OCI-LY3 (cell line): Measurements from ENCODE around the gene SUSD1.

Experiments
- H2AFZ ChIP-seq: fragments of 200-600, 300-600 bp; shearing (Covaris generic); 2 replicates; pipeline ENCODE4 v1.6.0; 2014; ENCODE audit warnings: antibody characterized with exemption, low read depth, low read length
- H3K27ac ChIP-seq: fragments of 200-600, 300-600 bp; sonication (generic); 2 replicates; pipeline ENCODE4 v1.5.1; 2014; ENCODE audit warnings: mild to moderate bottlenecking, low read length, moderate library complexity, mixed read lengths
- H3K27me3 ChIP-seq: fragments of 200-600, 300-600 bp; sonication (generic); 2 replicates; pipeline ENCODE4 v1.6.1; 2014; ENCODE audit warnings: low read depth, low read length, mixed read lengths
- H3K36me3 ChIP-seq: fragments of 200-600, 300-600 bp; sonication (generic); replicated peaks from 2 replicates; pipeline ENCODE3; 2014; ENCODE audit warnings: low read depth, low read length, mixed read lengths
- H3K4me1 ChIP-seq: fragments of 300-600, 200-600 bp; sonication (generic); 2 replicates; pipeline ENCODE4 v1.6.1; 2014; ENCODE audit warnings: low read length, mixed read lengths
- H3K4me2 ChIP-seq: fragments of 200-600, 300-600 bp; sonication (generic); 2 replicates; pipeline ENCODE4 v1.6.1; 2014; ENCODE audit warnings: low read length, mixed read lengths
- H3K4me3 ChIP-seq: fragments of 300-600, 200-600 bp; sonication (generic); 2 replicates; pipeline ENCODE4 v1.5.1; 2014; ENCODE audit warnings: antibody characterized with exemption, mild to moderate bottlenecking, low read length, moderate library complexity
- H3K79me2 ChIP-seq: fragments of 300-600, 200-600 bp; shearing (Covaris generic); 2 replicates; pipeline ENCODE4 v1.6.1; 2014; ENCODE audit warnings: mild to moderate bottlenecking, low read length, mixed read lengths
- H3K9ac ChIP-seq: fragments of 300-600, 200-600 bp; shearing (Covaris generic); 2 replicates; pipeline ENCODE4 v1.6.0; 2014; ENCODE audit warnings: mild to moderate bottlenecking, low read length, moderate library complexity
- H3K9me3 ChIP-seq: fragments of 200-600, 300-600 bp; shearing (Covaris generic); 2 replicates; pipeline ENCODE4 v1.6.1; 2014; ENCODE audit warnings: low read length, mixed read lengths; ENCODE audit not compliant: insufficient read depth
- H4K20me1 ChIP-seq: fragments of 200-600, 300-600 bp; sonication (generic); 2 replicates; pipeline ENCODE4 v1.6.1; 2016; ENCODE audit warnings: low read length, mixed read lengths; ENCODE audit not compliant: insufficient read depth
- CTCF ChIP-seq: fragments of 200-600, 300-600 bp; sonication (generic); IDR thresholded peaks from 2 replicates; pipeline ENCODE4 v1.5.1; 2014; ENCODE audit warnings: antibody characterized with exemption, low read length, low read depth
- EZH2phosphoT487 ChIP-seq: fragments of 200-600 bp; shearing (Covaris generic); IDR thresholded peaks from 2 replicates; pipeline ENCODE4 v1.6.1; 2018; ENCODE audit warnings: antibody characterized with exemption, mixed run types, low read depth

The SUSD1 gene

GRCh38 chr9:112011051-112011620 is 164.0 kb downstream of the SUSD1 start:
- peak overlapping the region; percentile 81 for H3K9ac ChIP-seq
- no peaks in the 10 kb centered on the region for H3K9me3 ChIP-seq
- H3K4me1 ChIP-seq: peaks cover 97% of the 10 kb centered on the region
- H4K20me1 ChIP-seq: no peaks in the 10 kb centered on the region
- peak overlapping the region; percentile 98 for H3K27ac ChIP-seq
- no peaks in the 10 kb centered on the region for H3K36me3 ChIP-seq
- peak overlapping the region; percentile 49; the same call in 1 of the 2 replicates for H3K4me2 ChIP-seq
- H3K27me3 ChIP-seq: no peaks in the 10 kb centered on the region
- no peak overlapping the region for H3K4me3 ChIP-seq
- H2AFZ ChIP-seq: no peak overlapping the region
- H3K79me2 ChIP-seq: no peaks in the 10 kb centered on the region
- TF ChIP-seq CTCF (no peak), EZH2phosphoT487 (no peak)

DNA sequence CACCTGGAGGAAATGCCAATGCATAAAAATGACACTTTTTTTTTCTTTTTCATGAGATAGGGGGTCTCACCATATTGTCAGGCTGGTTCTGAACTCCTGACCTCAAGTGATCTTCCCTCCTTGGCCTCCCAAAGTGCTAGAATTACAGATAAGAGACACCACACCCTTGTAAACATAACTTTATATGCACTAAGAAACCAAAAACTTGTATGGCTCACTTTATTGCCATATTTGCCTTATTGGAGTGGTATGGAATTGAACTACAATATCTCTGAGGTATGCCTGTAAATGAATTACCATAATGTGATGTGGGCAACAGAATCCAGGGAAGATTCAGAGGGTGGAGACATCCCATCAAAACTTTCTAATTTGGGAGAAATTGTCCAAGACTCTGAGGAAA is 164.6 kb downstream of the SUSD1 start:
- H3K9me3 ChIP-seq: no peaks in the 10 kb centered on the region
- no peaks in the 10 kb centered on the region for H3K27me3 ChIP-seq
- peaks cover 99% of the 10 kb centered on the region for H3K4me1 ChIP-seq
- no peak overlapping the region for H3K4me2 ChIP-seq
- no peaks in the 10 kb centered on the region for H3K79me2 ChIP-seq
- H3K4me3 ChIP-seq: no peak overlapping the region
- TF ChIP-seq EZH2phosphoT487 (no peak), CTCF (no peak)
- H4K20me1 ChIP-seq: no peaks in the 10 kb centered on the region
- H3K27ac ChIP-seq: peak overlapping the region; percentile 98
- no peak overlapping the region; the same call in 1 of the 2 replicates for H3K9ac ChIP-seq
- no peak overlapping the region for H2AFZ ChIP-seq
- H3K36me3 ChIP-seq: no peaks in the 10 kb centered on the region

GRCh38 chr9:112009656-112010055 is 165.4 kb downstream of the SUSD1 start:
- no peak overlapping the region for H3K27ac ChIP-seq

More at GRCh38 chr9:112009656-112010055, 165.4 kb downstream of the SUSD1 start:
- no peaks in the 10 kb centered on the region for H3K9me3 ChIP-seq
- TF ChIP-seq CTCF (no peak), EZH2phosphoT487 (no peak)
- no peak overlapping the region for H2AFZ ChIP-seq
- H3K27me3 ChIP-seq: no peaks in the 10 kb centered on the region
- peaks cover 99% of the 10 kb centered on the region for H3K4me1 ChIP-seq
- H3K4me3 ChIP-seq: no peak overlapping the region
- peak overlapping the region; percentile 17; the same call in 1 of the 2 replicates for H3K9ac ChIP-seq
- H3K4me2 ChIP-seq: no peak overlapping the region
- H3K36me3 ChIP-seq: no peaks in the 10 kb centered on the region
- no peaks in the 10 kb centered on the region for H3K79me2 ChIP-seq
- H4K20me1 ChIP-seq: no peaks in the 10 kb centered on the region
